GM23338 (cell line): ENCODE measurements around the gene CDK14. TPM values are rescaled to one million over a fixed set of nuclear protein-coding genes. Genes with fewer than 3 reads are reported as not detected.

ENCODE experiments used
- ATAC-seq: fragments of 200-7000 bp; cut with Tn5 transposase; 3 replicates; pipeline ENCODE4 v1.9.1; 2020
- DNase-seq: peaks from one replicate; pipeline ENCODE4 v3.0.0-alpha.2; 2015; ENCODE audit warnings: low spot score
- H2AFZ ChIP-seq: fragments of 200-600 bp; sonication (generic); 2 replicates; pipeline ENCODE4 v1.8.0; 2016; ENCODE audit warnings: antibody characterized with exemption, mild to moderate bottlenecking, moderate library complexity
- H3F3A ChIP-seq: fragments of 200-600 bp; sonication (generic); replicated peaks from 2 replicates; pipeline ENCODE4 v1.8.0; 2017; ENCODE audit warnings: antibody characterized with exemption, mixed run types, low read depth
- H3K27ac ChIP-seq: fragments of 200-600 bp; sonication (generic); 2 replicates; pipeline ENCODE4 v1.6.1; 2016; ENCODE audit warnings: low read depth
- H3K27me3 ChIP-seq: fragments of 200-600 bp; sonication (generic); 2 replicates; pipeline ENCODE4 v1.8.0; 2016; ENCODE audit warnings: mild to moderate bottlenecking, mixed run types, moderate library complexity; ENCODE audit not compliant: insufficient read depth
- H3K36me3 ChIP-seq: fragments of 200-600 bp; sonication (generic); 2 replicates; pipeline ENCODE4 v1.8.0; 2016; ENCODE audit warnings: mild to moderate bottlenecking; ENCODE audit not compliant: insufficient read depth
- H3K4me1 ChIP-seq: fragments of 200-600 bp; sonication (generic); 2 replicates; pipeline ENCODE4 v1.8.0; 2016; ENCODE audit warnings: mild to moderate bottlenecking, moderate library complexity; ENCODE audit not compliant: insufficient read depth
- H3K4me2 ChIP-seq: fragments of 200-600 bp; sonication (generic); 2 replicates; pipeline ENCODE4 v1.7.1; 2017; ENCODE audit warnings: mixed run types
- H3K4me3 ChIP-seq: fragments of 200-600 bp; sonication (generic); 2 replicates; pipeline ENCODE4 v1.6.1; 2016; ENCODE audit warnings: mixed run types
- H3K79me2 ChIP-seq: fragments of 200-600 bp; sonication (generic); replicated peaks from 2 replicates; pipeline ENCODE4 v1.8.0; 2017; ENCODE audit warnings: mild to moderate bottlenecking; ENCODE audit not compliant: insufficient read depth
- H3K9me2 ChIP-seq: fragments of 200-600 bp; sonication (generic); 2 replicates; pipeline ENCODE4 v1.8.0; 2017; ENCODE audit not compliant: insufficient read depth
- H4K20me1 ChIP-seq: fragments of 200-600 bp; sonication (generic); replicated peaks from 2 replicates; pipeline ENCODE4 v1.8.0; 2017; ENCODE audit warnings: mild to moderate bottlenecking; ENCODE audit not compliant: insufficient read depth
- H3K27ac Mint-ChIP-seq: 2 replicates; pipeline ENCODE4 v1.8.0; 2020; ENCODE audit warnings: inconsistent platforms, mild to moderate bottlenecking, moderate library complexity, mixed read lengths
- H3K27me3 Mint-ChIP-seq: 3 replicates; pipeline ENCODE4 v1.8.0; 2022; ENCODE audit warnings: low read depth, mild to moderate bottlenecking, moderate library complexity, mixed read lengths, inconsistent platforms; ENCODE audit not compliant: insufficient read depth, poor library complexity
- H3K36me3 Mint-ChIP-seq: 3 replicates; pipeline ENCODE4 v1.8.0; 2021; ENCODE audit warnings: low read depth, mild to moderate bottlenecking, inconsistent platforms, moderate library complexity, mixed read lengths
- H3K4me1 Mint-ChIP-seq: 3 replicates; pipeline ENCODE4 v1.8.0; 2020; ENCODE audit warnings: mild to moderate bottlenecking, inconsistent platforms, mixed read lengths
- H3K4me3 Mint-ChIP-seq: 3 replicates; pipeline ENCODE4 v1.8.0; 2021; ENCODE audit warnings: moderate library complexity, mild to moderate bottlenecking, inconsistent platforms, mixed read lengths
- H3K9me3 Mint-ChIP-seq: 3 replicates; pipeline ENCODE4 v1.8.0; 2020; ENCODE audit warnings: moderate library complexity, mild to moderate bottlenecking, inconsistent platforms, mixed read lengths
- EZH2 ChIP-seq: fragments of 200-600 bp; sonication (generic); IDR thresholded peaks from one replicate; pipeline ENCODE4 v1.8.0; 2017; ENCODE audit warnings: antibody characterized with exemption, mild to moderate bottlenecking, low read depth; ENCODE audit not compliant: unreplicated experiment
- POLR2AphosphoS5 ChIP-seq: IDR thresholded peaks from 2 replicates; pipeline ENCODE4 v1.6.1; 2016; ENCODE audit warnings: antibody characterized with exemption, low read depth
- REST ChIP-seq: IDR thresholded peaks from one replicate; pipeline ENCODE4 v1.6.1; 2018; ENCODE audit warnings: antibody characterized with exemption; ENCODE audit not compliant: unreplicated experiment
- ZNF462 ChIP-seq: fragments of 250-450 bp; sonication (Bioruptor Pico); IDR thresholded peaks from 2 replicates; pipeline ENCODE4 v1.5.0; 2020; ENCODE audit warnings: mild to moderate bottlenecking, moderate library complexity
- polyA plus RNA-seq: library from polyadenylated mRNA; unstranded; fragments of >200 nt; fragmentation: Nextera tagmentation; extraction: Ambion mirVana; gene quantifications from 2 replicates; pipeline ENCODE4 v1.2.1, GENCODE V29; 2016
- total RNA-seq: library from RNA; depleted of rRNA; stranded (reverse); fragments of >200 nt; shearing (Covaris generic); gene quantifications from 2 replicates; pipeline ENCODE4 v1.2.3, GENCODE V29; 2014

Gene CDK14
- total and polyA plus RNA-seq, 2 experiments from 2014 or later: 11.2 to 24.0 TPM

DNA sequence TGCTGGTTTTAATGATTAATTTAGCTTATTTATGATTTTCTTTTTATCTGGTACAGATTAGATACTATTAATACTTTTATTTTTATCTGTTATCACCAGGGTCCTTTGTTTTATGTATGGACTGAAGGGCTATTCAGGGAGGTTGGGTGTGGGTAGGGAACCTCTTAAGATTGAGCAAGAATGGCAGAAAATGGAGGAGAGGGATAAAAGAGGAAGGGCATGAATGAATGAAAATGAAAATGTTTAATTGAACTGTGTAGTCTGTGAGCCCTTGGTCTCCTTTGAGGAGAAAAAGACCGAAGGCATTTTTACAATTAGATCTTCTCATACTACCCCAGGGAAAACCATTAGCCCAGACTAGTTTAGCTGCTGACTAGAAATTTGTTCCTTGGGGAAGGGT lies 93.1 kb downstream of the CDK14 start:
- Histone ChIP-seq H2AFZ (no peak overlapping the region), H3K27me3 (no peaks in the 10 kb centered on the region), H3K4me1 (peaks cover 13% of the 10 kb centered on the region; the same call in 1 of the 2 replicates), H3K9me2 (no peaks in the 10 kb centered on the region), H4K20me1 (no peaks in the 10 kb centered on the region), H3K79me2 (peaks cover 7% of the 10 kb centered on the region), H3K36me3 (no peaks in the 10 kb centered on the region), H3F3A (no peaks in the 10 kb centered on the region), H3K4me3 (no peak overlapping the region), H3K4me2 (no peak overlapping the region), H3K27ac (no peak overlapping the region)
- H3K27me3 Mint-ChIP-seq: no peaks in the 10 kb centered on the region
- peaks cover 30% of the 10 kb centered on the region for H3K4me1 Mint-ChIP-seq
- no peak for ATAC-seq
- no peak overlapping the region for H3K4me3 Mint-ChIP-seq
- no peaks in the 10 kb centered on the region for H3K36me3 Mint-ChIP-seq
- no peaks in the 10 kb centered on the region; the same call in 2 of the 3 replicates for H3K9me3 Mint-ChIP-seq
- no peak overlapping the region for H3K27ac Mint-ChIP-seq
- no peak for DNase-seq
- no peak for TF ChIP-seq POLR2AphosphoS5
- no peak for TF ChIP-seq ZNF462 (CRISPR knock-in tag)
- no peak for TF ChIP-seq EZH2
- no peak for TF ChIP-seq REST
